ENCODE measurements around the gene KAT7. TPM values are rescaled to one million over a fixed set of nuclear protein-coding genes. Genes with fewer than 3 reads are reported as not detected.

Gene KAT7
- total and polyA plus RNA-seq, 2 of the 8 experiments (the other 6 are each of a cell fraction or from before 2014, with no cell fraction given): 90.9 to 139 TPM

- no peak for TF ChIP-seq TAF7 (optimal IDR thresholded peaks at IDR 0.05; ENCODE audit: borderline replicate concordance, low read depth, low read length)
- no peak for TF ChIP-seq POU5F1 (IDR thresholded peaks at IDR 0.05; ENCODE audit: low read depth, low read length)
These were observed 60.3 kb downstream of the KAT7 start (continued) for GRCh38 chr17:49848739-49849138.

Measured in H1 (cell line).